ENCODE measurements around the gene KLHL24.
"Not testable (repeated sequence)": the region's sequence is repeated elsewhere in the genome, so short reads cannot be mapped to it uniquely, and the experiment has no call there.

KLHL24 gene

GRCh38 chr3:183635431-183636220 is at the start of gene KLHL24:
KLHL24 (plus strand) TSS chr3:183635623; CDS start chr3:183650357, 14,734 bp downstream.
- in situ Hi-C loops (cut with HindIII; ENCODE audit: low sequenced_read_pairs), result no loop called here

- in situ Hi-C loops (cut with HindIII; ENCODE audit: low sequenced_read_pairs), result no loop called here
Observed at GRCh38 chr3:183586477-183586876, 48.9 kb upstream of the KLHL24 start.

GRCh38 chr3:183587336-183587735 is 48.1 kb upstream of the KLHL24 start:
- in situ Hi-C loops (cut with HindIII; ENCODE audit: low sequenced_read_pairs), result no loop called here

GRCh38 chr3:183590442-183590841 is 45.0 kb upstream of the KLHL24 start:
- in situ Hi-C loops (cut with HindIII; ENCODE audit: low sequenced_read_pairs), result no loop called here

GRCh38 chr3:183591881-183592521 is 43.4 kb upstream of the KLHL24 start:
- in situ Hi-C loops (cut with HindIII; ENCODE audit: low sequenced_read_pairs), result no loop called here

GRCh38 chr3:183592821-183593220 is 42.6 kb upstream of the KLHL24 start:
- in situ Hi-C loops (cut with HindIII; ENCODE audit: low sequenced_read_pairs), result no loop called here

GRCh38 chr3:183594636-183595035 is 40.8 kb upstream of the KLHL24 start:
- in situ Hi-C loops (cut with HindIII; ENCODE audit: low sequenced_read_pairs), result no loop called here

- in situ Hi-C loops (cut with HindIII; ENCODE audit: low sequenced_read_pairs), result no loop called here
Observed at GRCh38 chr3:183597959-183598358, 37.5 kb upstream of the KLHL24 start.

GRCh38 chr3:183611326-183611725 is 24.1 kb upstream of the KLHL24 start:
- in situ Hi-C loops (cut with HindIII; ENCODE audit: low sequenced_read_pairs), result not testable (repeated sequence)

- in situ Hi-C loops (cut with HindIII; ENCODE audit: low sequenced_read_pairs), result no loop called here
Observed at GRCh38 chr3:183613366-183614285, 21.8 kb upstream of the KLHL24 start.

GRCh38 chr3:183618542-183618941 is 16.9 kb upstream of the KLHL24 start:
- in situ Hi-C loops (cut with HindIII; ENCODE audit: low sequenced_read_pairs), result no loop called here

- in situ Hi-C loops (cut with HindIII; ENCODE audit: low sequenced_read_pairs), result no loop called here
Observed at GRCh38 chr3:183619010-183619409, 16.4 kb upstream of the KLHL24 start.

GRCh38 chr3:183619624-183620251 is 15.7 kb upstream of the KLHL24 start:
- in situ Hi-C loops (cut with HindIII; ENCODE audit: low sequenced_read_pairs), result no loop called here

- in situ Hi-C loops (cut with HindIII; ENCODE audit: low sequenced_read_pairs), result no loop called here
Observed at GRCh38 chr3:183620252-183620628, 15.2 kb upstream of the KLHL24 start.

- in situ Hi-C loops (cut with HindIII; ENCODE audit: low sequenced_read_pairs), result not testable (repeated sequence)
Observed at GRCh38 chr3:183622473-183622872, 12.9 kb upstream of the KLHL24 start.

GRCh38 chr3:183626877-183627594 is 8.4 kb upstream of the KLHL24 start:
- in situ Hi-C loops (cut with HindIII; ENCODE audit: low sequenced_read_pairs), result no loop called here

GRCh38 chr3:183629546-183630301 is 5.7 kb upstream of the KLHL24 start:
- in situ Hi-C loops (cut with HindIII; ENCODE audit: low sequenced_read_pairs), result no loop called here

GRCh38 chr3:183631715-183632114 is 3.7 kb upstream of the KLHL24 start:
- in situ Hi-C loops (cut with HindIII; ENCODE audit: low sequenced_read_pairs), result no loop called here

- in situ Hi-C loops (cut with HindIII; ENCODE audit: low sequenced_read_pairs), result not testable (repeated sequence)
Observed at GRCh38 chr3:183632725-183633124, 2.7 kb upstream of the KLHL24 start.

GRCh38 chr3:183634707-183635106 is 716 bp upstream of the KLHL24 start:
- in situ Hi-C loops (cut with HindIII; ENCODE audit: low sequenced_read_pairs), result no loop called here
